Breast epithelium (tissue), 4 donors: ENCODE results near the gene SPRY1. TPM values are rescaled to one million over a fixed set of nuclear protein-coding genes. Genes with fewer than 3 reads are reported as not detected.

Experiments used
- DNase-seq, 2 donors: peaks; one replicate each; pipeline ENCODE4 v3.0.0-alpha.2; 2019; ENCODE audit warnings: low spot score in 2 of 2
- H3K27ac ChIP-seq, 2 donors: fragments of 200-600 bp; sonication (generic) in 1 of 2; one replicate each; pipeline ENCODE4 v1.5.1; 2016 to 2019; ENCODE audit warnings: mild to moderate bottlenecking in 1 of 2
- H3K27me3 ChIP-seq, 2 donors: fragments of 200-600 bp; sonication (generic) in 1 of 2; one replicate each; pipeline versions ENCODE4 v1.5.1 to v1.6.0; 2017 to 2019; ENCODE audit warnings: control low read depth in 1 of 2, mild to moderate bottlenecking in 1 of 2
- H3K36me3 ChIP-seq: fragments of 200-600 bp; one replicate; pipeline ENCODE4 v1.5.1; 2019
- H3K4me1 ChIP-seq, 2 donors: fragments of 200-600 bp; sonication (generic); one replicate each; pipeline ENCODE4 v1.5.1; 2016 to 2019; ENCODE audit warnings: control low read depth in 1 of 2
- H3K4me3 ChIP-seq, 3 donors: fragments of 200-600 bp; sonication (generic); 1 replicate in 2 of 3; 2 replicates in 1 of 3; pipeline ENCODE4 v1.5.1; 2016 to 2019; ENCODE audit warnings: mild to moderate bottlenecking in 3 of 3, moderate library complexity in 2 of 3
- H3K9me3 ChIP-seq, 2 donors: fragments of 200-600 bp; sonication (generic) in 1 of 2; one replicate each; pipeline ENCODE4 v1.5.1; 2016 to 2019; ENCODE audit warnings: control low read depth in 1 of 2
- CTCF ChIP-seq, 3 donors: fragments of 450-650 bp; IDR thresholded peaks; one replicate each; pipeline ENCODE4 v1.5.1; 2016 to 2017; ENCODE audit warnings: antibody characterized with exemption in 3 of 3, mild to moderate bottlenecking in 3 of 3, moderate library complexity in 3 of 3
- POLR2A ChIP-seq: fragments of 450-650 bp; IDR thresholded peaks from one replicate; pipeline ENCODE4 v1.6.1; 2016; ENCODE audit warnings: antibody characterized with exemption, mild to moderate bottlenecking, moderate library complexity
- POLR2AphosphoS5 ChIP-seq, 3 donors: sonication (generic); formaldehyde crosslinking; IDR thresholded peaks; one replicate each; pipeline ENCODE4 v1.6.1; 2017; ENCODE audit warnings: antibody characterized with exemption in 3 of 3
- intact Hi-C: fragments of 100-400 bp; cut with DNase I; formaldehyde crosslinking; loops from one replicate; pipeline ENCODE4 v1.15.1; 2023; ENCODE audit warnings: low total_unique reads
- total RNA-seq, 3 donors: library from RNA; depleted of rRNA; stranded (reverse); fragments of >200 nt; gene quantifications; one replicate each; pipeline ENCODE4 v1.1.0, GENCODE V29; 2016

Gene SPRY1
- total RNA-seq, 3 donors from 2014 or later: 82.1 to 233 (median 103) TPM

GRCh38 chr4:123430501-123430900 lies 33.9 kb downstream of the SPRY1 start:
- no peak overlapping the region for H3K4me3 ChIP-seq
- H3K27me3 ChIP-seq: no peaks in the 10 kb centered on the region
- H3K27ac ChIP-seq: no peak overlapping the region
- intact Hi-C loops: no loop called here
- no peak for DNase-seq
- H3K9me3 ChIP-seq: no peaks in the 10 kb centered on the region
- no peaks in the 10 kb centered on the region for H3K4me1 ChIP-seq
- TF ChIP-seq POLR2A (no peak), CTCF (IDR thresholded peaks at IDR 0.05) (no peak), POLR2AphosphoS5 (IDR thresholded peaks at IDR 0.05) (no peak)
- no peaks in the 10 kb centered on the region for H3K36me3 ChIP-seq

GRCh38 chr4:123433573-123433972 lies 37.0 kb downstream of the SPRY1 start:
- no peak overlapping the region for H3K4me3 ChIP-seq
- no peak overlapping the region for H3K27ac ChIP-seq
- no peaks in the 10 kb centered on the region for H3K9me3 ChIP-seq
- TF ChIP-seq POLR2AphosphoS5 (IDR thresholded peaks at IDR 0.05): no peak
- no peak for TF ChIP-seq POLR2A
- no peak for TF ChIP-seq CTCF (IDR thresholded peaks at IDR 0.05)
- no peak for DNase-seq
- no peaks in the 10 kb centered on the region for H3K27me3 ChIP-seq
- no peaks in the 10 kb centered on the region for H3K36me3 ChIP-seq
- H3K4me1 ChIP-seq: no peaks in the 10 kb centered on the region
- intact Hi-C loops: no loop called here

GRCh38 chr4:123433976-123434375 lies 37.4 kb downstream of the SPRY1 start:
- no peak overlapping the region for H3K4me3 ChIP-seq
- H3K27me3 ChIP-seq: no peaks in the 10 kb centered on the region
- intact Hi-C loops: no loop called here
- H3K9me3 ChIP-seq: no peaks in the 10 kb centered on the region
- no peaks in the 10 kb centered on the region for H3K4me1 ChIP-seq
- TF ChIP-seq POLR2AphosphoS5 (IDR thresholded peaks at IDR 0.05) (no peak), CTCF (IDR thresholded peaks at IDR 0.05) (no peak), POLR2A (no peak)
- no peak overlapping the region for H3K27ac ChIP-seq
- no peaks in the 10 kb centered on the region for H3K36me3 ChIP-seq
- peak in 1 of 2 donors; percentile 35 for DNase-seq

- no peak overlapping the region for H3K4me3 ChIP-seq
- TF ChIP-seq POLR2A (no peak), CTCF (IDR thresholded peaks at IDR 0.05) (no peak), POLR2AphosphoS5 (IDR thresholded peaks at IDR 0.05) (no peak)
- H3K36me3 ChIP-seq: no peaks in the 10 kb centered on the region
- no peaks in the 10 kb centered on the region for H3K9me3 ChIP-seq
- no peak for DNase-seq
- intact Hi-C loops: no loop called here
- no peak overlapping the region for H3K27ac ChIP-seq
- H3K27me3 ChIP-seq: no peaks in the 10 kb centered on the region
- H3K4me1 ChIP-seq: no peaks in the 10 kb centered on the region
Measured at GRCh38 chr4:123435246-123436113, 38.9 kb downstream of the SPRY1 start.

GRCh38 chr4:123438031-123438430 lies 41.4 kb downstream of the SPRY1 start:
- intact Hi-C loops: no loop called here
- H3K4me1 ChIP-seq: no peaks in the 10 kb centered on the region
- TF ChIP-seq POLR2A: no peak
- TF ChIP-seq CTCF (IDR thresholded peaks at IDR 0.05): no peak
- no peak for DNase-seq
- H3K9me3 ChIP-seq: no peaks in the 10 kb centered on the region
- peak overlapping the region in 1 of 2 donors; percentile 13 for H3K27ac ChIP-seq
- H3K36me3 ChIP-seq: no peaks in the 10 kb centered on the region
- H3K4me3 ChIP-seq: no peak overlapping the region
- no peaks in the 10 kb centered on the region for H3K27me3 ChIP-seq
